ENCODE measurements around the gene OPCML.

Gene OPCML

DNA sequence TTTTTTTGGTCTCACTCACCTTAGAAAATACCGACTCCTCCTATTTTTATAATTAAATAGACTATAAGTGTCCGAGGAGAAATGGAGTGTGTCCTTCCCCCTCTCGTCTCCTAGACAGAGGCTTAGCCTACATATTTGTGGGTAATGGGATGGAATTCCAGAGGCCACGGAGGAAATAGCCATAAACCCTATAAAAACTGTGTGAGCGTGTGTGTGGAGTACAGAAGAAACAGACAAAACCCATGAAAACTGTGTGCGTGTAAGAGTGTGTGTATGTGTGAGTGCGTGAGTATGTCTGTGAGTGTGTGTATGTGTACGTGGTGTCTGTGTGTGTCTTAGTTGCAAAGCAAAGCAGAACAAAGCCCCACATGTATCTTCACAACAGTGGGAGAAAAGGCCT lies 883.5 kb downstream of the OPCML start:
- no peak for TF ChIP-seq ZNF274 (IDR thresholded peaks at IDR 0.05; ENCODE audit: low read depth, low read length)
- no peak overlapping the region for H3K4me3 ChIP-seq (ENCODE audit: low read length)

DNA sequence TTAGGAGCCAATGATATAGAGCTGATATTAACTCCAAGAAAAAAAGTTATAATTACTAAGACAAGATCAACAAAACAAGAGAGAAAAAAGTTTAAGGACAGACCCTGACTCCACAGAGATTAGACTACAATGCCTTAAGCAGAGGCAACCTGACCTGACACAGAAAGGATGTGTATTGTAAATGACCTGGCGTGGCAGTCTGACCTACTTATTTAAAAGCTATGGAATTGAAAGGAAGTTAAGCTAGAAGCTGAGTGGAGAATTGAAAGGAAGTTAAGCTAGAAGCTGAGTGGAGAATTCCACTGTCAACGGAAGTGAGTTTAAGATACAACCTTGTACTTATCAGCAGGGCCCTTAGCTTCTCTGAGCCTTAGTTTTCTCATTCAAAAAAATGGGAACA lies 885.4 kb downstream of the OPCML start:
- H3K4me3 ChIP-seq (ENCODE audit: low read length): no peak overlapping the region
- TF ChIP-seq ZNF274 (IDR thresholded peaks at IDR 0.05; ENCODE audit: low read depth, low read length): no peak

DNA sequence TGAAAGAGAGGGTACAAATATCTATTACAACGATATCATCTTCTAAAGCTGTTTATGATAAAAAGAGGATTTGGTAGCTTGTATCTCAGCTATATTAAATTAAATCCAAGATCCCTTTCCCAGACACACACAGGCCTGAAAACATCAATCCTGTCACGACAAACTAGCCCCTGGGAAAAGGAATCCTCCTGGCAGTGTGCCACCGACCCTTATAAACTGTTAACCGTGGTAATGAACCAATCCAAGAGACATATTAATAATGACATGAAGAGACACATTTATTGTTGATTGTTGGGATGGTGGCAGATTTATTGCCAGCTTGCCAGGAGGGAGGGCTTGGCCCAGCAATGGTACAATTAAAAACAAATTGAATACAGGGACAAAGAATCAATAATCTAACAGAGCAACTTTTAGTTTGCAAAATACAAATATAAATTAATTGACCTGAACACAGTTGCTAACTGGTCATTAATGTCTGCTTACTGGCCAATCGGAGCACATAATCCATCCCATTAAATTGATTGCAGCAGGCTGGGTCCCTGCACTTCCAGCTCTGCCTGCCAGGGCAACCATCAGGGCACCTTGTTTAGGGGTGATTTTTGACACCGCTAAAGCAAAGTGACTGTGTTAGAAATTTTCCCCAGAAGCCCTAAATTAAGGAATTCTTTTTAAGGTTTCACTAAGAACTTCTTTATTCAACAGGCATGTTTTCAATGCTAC lies 887.6 kb downstream of the OPCML start:
- no peak for TF ChIP-seq ZNF274 (IDR thresholded peaks at IDR 0.05; ENCODE audit: low read depth, low read length)
- no peak overlapping the region for H3K4me3 ChIP-seq (ENCODE audit: low read length)

DNA sequence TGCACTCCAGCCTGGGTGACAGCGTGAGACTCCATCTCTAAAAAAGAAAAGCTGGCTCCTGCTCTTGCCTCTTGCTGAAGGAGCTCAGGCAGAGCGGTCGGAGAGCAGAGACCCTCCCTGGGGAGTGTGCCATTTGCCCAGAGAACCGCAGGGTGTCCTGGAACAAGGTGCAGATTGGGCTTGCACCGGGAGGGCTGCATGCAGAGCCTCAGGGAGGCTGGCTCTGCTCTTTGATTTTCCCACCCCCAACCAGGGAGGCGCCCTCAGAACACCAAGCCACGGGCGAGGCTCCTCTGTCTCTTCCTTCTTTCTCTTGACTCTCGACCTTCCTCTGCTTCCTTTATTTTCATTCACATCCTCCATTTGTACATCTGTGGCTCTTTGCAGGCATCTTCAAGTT lies 889.1 kb downstream of the OPCML start:
- no peak for TF ChIP-seq ZNF274 (IDR thresholded peaks at IDR 0.05; ENCODE audit: low read depth, low read length)
- H3K4me3 ChIP-seq (ENCODE audit: low read length): no peak overlapping the region

DNA sequence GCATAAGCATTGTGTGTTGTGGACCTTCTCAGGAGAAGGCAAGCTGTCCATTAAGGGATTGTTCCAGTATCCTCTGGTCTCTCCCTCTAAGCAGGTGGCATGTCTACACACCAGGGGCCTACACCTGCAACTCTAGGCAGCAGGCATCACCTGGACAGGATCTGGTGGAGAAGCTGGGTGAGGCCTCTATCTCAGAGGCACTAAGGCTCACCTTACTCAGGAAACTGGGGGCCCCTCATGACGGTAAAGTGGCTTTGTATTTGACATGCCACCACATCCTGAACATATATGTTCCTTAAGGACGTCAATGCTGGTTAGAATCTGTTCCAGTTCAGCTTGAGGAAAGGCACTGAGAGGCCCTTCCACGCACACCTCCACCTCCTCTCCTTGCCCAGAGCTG lies 891.3 kb downstream of the OPCML start:
- no peak for TF ChIP-seq ZNF274 (IDR thresholded peaks at IDR 0.05; ENCODE audit: low read depth, low read length)
- no peak overlapping the region for H3K4me3 ChIP-seq (ENCODE audit: low read length)

DNA sequence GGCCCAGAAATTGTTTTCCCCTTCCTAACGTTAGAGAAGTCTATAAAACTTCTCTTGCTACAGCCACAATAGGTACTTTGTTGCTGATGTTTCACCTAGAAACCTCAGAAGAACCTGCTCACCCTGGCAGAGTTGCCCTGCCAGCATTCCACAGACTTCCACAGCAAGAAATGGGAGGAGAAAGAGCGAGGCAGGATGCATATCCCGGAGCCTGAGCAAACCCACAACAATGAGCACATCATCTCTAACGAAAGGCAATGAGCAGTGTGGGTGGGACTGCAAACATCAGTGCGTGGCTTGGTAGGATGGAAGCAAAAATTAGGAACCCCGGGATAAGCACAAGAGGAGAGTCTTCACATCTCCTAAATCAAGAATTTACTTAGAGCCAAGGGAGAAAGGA lies 892.3 kb downstream of the OPCML start:
- H3K4me3 ChIP-seq (ENCODE audit: low read length): no peak overlapping the region
- no peak for TF ChIP-seq ZNF274 (IDR thresholded peaks at IDR 0.05; ENCODE audit: low read depth, low read length)

DNA sequence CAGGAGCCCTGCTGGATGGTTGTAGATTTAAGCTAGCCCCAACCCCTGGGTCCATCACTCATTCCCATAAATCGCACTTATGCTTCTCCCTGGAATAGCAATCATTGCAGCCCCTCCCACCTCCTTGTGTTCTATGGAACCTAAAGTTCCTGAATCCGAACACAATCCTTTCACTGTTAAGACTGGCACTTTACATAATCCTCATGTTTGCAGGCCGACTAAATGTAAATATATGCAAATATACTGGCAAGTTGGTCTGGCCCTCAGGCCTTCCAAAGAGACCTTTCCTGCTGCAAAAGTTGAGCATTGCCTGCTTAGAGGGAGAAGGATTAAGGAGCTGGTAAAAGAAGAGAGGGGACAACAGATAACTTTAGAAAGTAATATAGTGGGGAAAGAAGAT lies 892.9 kb downstream of the OPCML start:
- H3K4me3 ChIP-seq (ENCODE audit: low read length): no peak overlapping the region
- TF ChIP-seq ZNF274 (IDR thresholded peaks at IDR 0.05; ENCODE audit: low read depth, low read length): no peak

DNA sequence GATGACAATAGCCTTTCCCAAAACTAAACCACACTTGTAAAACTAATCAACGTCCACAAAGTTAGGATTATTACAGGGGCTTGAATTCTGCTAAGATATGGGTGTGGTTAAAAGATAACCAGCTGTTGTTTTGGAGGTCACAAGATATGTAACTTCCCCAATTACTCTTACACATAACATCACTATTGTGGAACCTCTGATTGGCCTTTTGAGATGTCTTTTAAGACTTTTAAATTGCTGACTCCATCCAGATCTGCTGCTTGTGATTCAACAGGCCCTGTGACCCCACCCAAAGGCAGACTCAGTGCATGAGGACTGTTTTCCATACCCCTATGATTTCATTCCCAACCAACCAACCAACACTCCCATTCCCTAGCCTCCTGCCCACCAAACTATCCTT lies 893.9 kb downstream of the OPCML start:
- H3K4me3 ChIP-seq (ENCODE audit: low read length): no peak overlapping the region
- TF ChIP-seq ZNF274 (IDR thresholded peaks at IDR 0.05; ENCODE audit: low read depth, low read length): no peak

DNA sequence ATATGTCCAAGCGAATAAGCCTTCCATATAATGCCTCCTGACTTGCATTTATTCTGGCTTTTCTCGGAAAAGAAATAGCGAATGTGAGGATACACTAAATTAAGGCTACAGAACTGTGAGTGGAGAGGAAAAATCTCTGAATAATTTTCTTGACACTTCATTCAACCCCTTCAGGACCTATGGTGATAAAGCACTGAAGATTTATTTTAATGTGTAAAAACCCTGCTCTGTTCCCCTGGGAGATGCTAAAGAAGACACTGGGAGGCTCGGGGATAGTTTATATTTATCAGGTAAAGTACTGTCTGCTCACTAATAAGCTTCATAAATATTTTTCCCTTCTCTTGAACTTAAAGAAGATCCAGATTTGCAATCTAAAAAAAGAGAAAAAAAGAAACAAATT lies 895.8 kb downstream of the OPCML start:
- TF ChIP-seq ZNF274 (IDR thresholded peaks at IDR 0.05; ENCODE audit: low read depth, low read length): no peak
- no peak overlapping the region for H3K4me3 ChIP-seq (ENCODE audit: low read length)

DNA sequence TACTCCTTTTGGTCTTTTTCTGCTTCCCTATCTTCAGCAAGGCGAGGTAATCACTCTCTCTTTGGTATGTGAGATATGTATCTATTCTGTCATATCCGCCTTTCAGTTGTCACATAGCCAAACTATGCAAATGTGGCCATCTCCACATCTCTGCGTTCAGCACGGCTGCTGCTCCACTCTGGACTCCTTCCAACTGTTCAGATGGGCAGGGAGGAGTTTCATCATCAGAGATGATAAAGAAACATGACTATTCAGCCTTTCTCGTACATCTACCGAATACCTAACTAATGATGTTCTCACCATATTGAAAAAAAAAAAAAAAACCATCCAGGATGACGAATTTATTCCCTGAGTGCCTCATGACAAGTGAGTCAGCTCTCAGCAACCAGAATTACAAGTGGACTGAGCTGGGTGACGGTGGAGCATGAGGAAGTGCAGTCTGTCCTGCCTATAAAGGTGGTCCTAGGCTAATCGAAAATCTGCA lies 899.6 kb downstream of the OPCML start:
- no peak overlapping the region for H3K4me3 ChIP-seq (ENCODE audit: low read length)
- no peak for TF ChIP-seq ZNF274 (IDR thresholded peaks at IDR 0.05; ENCODE audit: low read depth, low read length)

DNA sequence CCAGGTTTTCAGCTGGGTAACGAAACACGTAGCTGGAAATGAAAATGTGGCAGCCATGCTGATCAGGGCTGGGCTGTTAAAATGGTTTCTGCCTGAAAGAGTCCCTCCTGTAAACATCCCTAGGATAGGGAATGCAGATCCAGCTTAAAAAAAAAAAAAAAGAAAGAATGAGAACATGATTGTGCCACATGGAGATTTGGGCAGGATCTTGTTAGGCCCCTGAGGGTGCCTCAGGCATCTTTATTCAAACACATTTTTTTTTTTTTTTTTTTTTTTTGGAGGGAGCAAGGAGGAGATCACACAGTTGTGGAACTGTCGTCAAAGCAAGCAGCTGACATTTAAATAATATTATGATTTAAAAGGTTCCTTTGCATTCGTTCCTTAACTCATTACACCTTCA lies 900.3 kb downstream of the OPCML start:
- no peak overlapping the region for H3K4me3 ChIP-seq (ENCODE audit: low read length)
- TF ChIP-seq ZNF274 (IDR thresholded peaks at IDR 0.05; ENCODE audit: low read depth, low read length): no peak

DNA sequence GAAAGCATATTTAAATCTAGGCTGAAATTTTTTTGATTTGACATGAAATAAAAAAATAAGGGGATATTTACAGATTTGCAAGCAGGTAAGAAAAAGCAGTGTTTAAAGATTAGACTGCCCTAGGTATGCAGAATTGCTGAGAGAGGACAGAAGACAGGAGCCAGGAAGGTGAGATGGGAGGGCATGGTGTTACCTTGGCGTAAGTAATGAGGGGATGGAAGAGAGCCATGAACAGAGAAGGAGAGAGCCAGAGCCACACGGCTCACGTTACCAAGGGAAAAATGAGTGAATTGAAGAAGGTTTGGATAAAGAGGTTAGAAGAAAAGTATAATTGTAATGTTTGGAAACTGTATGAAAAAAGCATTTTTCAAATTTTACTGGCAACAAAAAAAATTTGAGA lies 904.3 kb downstream of the OPCML start:
- H3K4me3 ChIP-seq (ENCODE audit: low read length): no peak overlapping the region
- TF ChIP-seq ZNF274 (IDR thresholded peaks at IDR 0.05; ENCODE audit: low read depth, low read length): no peak

DNA sequence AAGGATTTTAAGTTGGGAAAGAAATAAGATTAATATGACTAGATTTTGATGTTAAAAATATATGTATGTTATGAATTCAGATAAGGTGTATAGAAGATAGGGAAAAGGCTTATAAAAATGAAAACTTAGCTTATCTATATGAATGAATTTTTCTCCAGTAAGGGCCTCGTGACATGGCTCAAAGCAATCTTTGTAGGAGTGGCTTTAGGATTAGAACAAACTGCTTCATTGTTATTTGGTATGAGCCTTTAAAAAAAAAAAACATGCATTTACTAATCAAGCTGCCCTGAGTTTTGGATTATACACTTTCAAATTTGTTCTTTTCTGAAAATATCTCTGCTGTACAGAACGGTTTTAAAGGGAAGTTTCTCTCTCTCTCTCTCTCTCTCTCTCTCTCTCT lies 905.9 kb downstream of the OPCML start:
- TF ChIP-seq ZNF274 (IDR thresholded peaks at IDR 0.05; ENCODE audit: low read depth, low read length): no peak
- H3K4me3 ChIP-seq (ENCODE audit: low read length): no peak overlapping the region

DNA sequence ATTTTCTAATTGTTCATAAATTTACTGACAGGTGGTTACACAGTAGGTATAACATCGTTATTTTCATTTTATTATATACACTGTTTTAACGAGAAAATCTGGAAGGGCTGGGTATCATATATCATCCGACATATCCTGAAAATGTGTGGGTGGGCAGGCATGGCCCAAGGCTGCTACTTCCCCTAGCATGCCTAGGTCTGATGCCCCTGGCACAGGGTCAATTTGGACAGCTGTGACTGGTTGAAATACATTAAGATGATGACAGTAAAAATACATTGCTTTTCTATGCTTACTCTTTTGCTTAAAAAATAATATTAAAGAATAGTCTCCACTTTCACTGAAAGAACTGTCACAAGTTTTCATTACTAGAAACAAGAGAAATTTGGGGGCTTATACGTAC lies 908.8 kb downstream of the OPCML start:
- TF ChIP-seq ZNF274 (IDR thresholded peaks at IDR 0.05; ENCODE audit: low read depth, low read length): no peak
- no peak overlapping the region for H3K4me3 ChIP-seq (ENCODE audit: low read length)

DNA sequence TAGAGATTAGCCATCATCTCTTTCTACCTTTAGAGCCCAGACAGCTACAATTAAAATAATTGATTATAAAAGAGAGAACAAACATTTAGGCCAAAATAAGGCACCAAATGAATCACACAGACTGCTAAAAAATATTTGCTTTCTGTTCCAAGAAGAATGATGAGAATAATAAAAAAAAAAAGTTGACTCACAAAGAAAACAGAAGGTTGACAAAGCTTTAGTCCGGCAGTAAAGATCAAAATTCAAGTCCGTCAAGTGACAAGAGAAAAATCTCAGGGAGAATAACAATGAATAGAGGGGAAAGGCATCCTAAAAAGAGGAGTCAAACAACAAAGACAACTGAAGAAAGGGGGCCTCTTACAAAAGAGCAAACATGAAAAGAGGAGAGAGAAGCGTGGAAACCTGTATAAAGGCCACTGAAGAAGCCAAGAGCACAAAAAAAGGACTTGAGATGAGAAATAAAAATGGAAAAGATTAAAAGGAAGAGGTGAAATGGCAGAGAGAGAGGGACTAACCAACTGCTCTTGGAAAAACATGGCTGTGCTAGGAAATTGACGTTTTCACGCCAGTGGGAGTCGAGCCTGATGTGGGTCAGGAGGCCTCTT lies 910.2 kb downstream of the OPCML start:
- no peak overlapping the region for H3K4me3 ChIP-seq (ENCODE audit: low read length)
- no peak for TF ChIP-seq ZNF274 (IDR thresholded peaks at IDR 0.05; ENCODE audit: low read depth, low read length)

DNA sequence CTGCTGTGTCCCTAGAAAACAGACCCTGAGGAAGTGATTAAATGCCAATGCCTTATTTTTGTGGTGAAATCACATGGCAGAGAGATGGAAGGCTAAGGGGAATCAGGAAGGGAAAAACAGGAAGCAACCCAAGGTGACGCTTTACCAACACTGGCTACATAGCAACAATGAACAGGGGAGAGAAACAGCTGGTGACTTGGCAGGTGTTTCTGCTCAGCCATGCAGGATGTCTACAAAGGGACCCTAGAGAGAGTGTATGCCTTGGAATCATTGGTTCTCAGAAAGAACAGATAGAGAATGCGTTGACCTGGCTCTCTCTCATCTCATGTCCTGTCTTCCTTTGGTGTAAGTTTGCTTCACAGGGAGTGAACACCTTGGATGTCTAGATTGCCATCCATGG lies 911.9 kb downstream of the OPCML start:
- no peak for TF ChIP-seq ZNF274 (IDR thresholded peaks at IDR 0.05; ENCODE audit: low read depth, low read length)
- H3K4me3 ChIP-seq (ENCODE audit: low read length): no peak overlapping the region
